Choroid plexus epithelial cell (primary cell): ENCODE results near the gene NOXA1.
"Not testable (repeated sequence)": the region's sequence is repeated elsewhere in the genome, so short reads cannot be mapped to it uniquely, and the experiment has no call there.

Source experiments
- DNase-seq: peaks from one replicate; pipeline ENCODE4 v3.0.0-alpha.2; 2010; ENCODE audit warnings: low read depth
- H3K4me3 ChIP-seq: 2 replicates; pipeline ENCODE4 v1.5.1; 2011; ENCODE audit warnings: low read depth, mild to moderate bottlenecking, control low read depth, low read length, moderate library complexity
- TF ChIP-seq, protein P1 (sequence below): conservative IDR thresholded peaks from 2 replicates; pipeline ENCODE4 v1.5.1; 2011; ENCODE audit warnings: low read depth, mild to moderate bottlenecking, control low read depth, inconsistent platforms, low read length, moderate library complexity

The NOXA1 gene

DNA sequence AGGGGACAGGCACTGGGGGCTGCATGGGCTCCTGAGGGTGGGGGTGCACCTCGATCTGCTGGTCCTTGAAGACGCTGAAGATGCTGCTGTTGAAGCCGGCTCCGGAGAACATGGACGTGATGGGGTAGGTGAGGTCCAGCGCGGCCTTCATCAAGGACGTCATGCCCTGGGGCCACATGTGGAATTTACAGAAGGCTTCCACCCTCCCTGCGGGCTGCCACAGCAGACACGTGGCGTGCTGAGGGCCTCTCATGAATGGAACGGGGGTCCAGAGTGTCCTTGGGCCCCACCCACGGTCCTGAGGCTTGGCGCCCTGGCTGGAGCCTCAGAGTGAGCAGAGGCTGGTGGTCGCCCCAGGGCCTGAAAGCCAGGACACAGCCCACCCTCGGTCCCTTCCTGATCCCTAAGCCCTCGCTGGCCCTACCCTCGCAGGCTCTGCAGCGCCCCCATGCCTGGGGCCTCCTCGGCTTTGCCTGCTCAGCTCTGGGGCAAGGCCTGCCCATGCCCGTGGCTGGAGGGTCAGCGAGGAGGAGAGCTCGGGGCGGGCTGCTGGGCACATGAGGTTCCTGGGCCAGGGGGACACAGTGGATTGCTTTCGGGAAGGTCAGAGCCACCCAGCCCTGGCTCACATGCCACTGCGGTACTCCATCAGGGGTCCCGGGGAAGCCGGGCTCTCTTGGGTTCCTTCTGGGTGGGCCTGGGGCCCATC, 41.3 kb downstream of the NOXA1 start:
- no peak overlapping the region for H3K4me3 ChIP-seq
- DNase-seq = no peak
- TF ChIP-seq, protein P1, sequence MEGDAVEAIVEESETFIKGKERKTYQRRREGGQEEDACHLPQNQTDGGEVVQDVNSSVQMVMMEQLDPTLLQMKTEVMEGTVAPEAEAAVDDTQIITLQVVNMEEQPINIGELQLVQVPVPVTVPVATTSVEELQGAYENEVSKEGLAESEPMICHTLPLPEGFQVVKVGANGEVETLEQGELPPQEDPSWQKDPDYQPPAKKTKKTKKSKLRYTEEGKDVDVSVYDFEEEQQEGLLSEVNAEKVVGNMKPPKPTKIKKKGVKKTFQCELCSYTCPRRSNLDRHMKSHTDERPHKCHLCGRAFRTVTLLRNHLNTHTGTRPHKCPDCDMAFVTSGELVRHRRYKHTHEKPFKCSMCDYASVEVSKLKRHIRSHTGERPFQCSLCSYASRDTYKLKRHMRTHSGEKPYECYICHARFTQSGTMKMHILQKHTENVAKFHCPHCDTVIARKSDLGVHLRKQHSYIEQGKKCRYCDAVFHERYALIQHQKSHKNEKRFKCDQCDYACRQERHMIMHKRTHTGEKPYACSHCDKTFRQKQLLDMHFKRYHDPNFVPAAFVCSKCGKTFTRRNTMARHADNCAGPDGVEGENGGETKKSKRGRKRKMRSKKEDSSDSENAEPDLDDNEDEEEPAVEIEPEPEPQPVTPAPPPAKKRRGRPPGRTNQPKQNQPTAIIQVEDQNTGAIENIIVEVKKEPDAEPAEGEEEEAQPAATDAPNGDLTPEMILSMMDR = no peak

DNA sequence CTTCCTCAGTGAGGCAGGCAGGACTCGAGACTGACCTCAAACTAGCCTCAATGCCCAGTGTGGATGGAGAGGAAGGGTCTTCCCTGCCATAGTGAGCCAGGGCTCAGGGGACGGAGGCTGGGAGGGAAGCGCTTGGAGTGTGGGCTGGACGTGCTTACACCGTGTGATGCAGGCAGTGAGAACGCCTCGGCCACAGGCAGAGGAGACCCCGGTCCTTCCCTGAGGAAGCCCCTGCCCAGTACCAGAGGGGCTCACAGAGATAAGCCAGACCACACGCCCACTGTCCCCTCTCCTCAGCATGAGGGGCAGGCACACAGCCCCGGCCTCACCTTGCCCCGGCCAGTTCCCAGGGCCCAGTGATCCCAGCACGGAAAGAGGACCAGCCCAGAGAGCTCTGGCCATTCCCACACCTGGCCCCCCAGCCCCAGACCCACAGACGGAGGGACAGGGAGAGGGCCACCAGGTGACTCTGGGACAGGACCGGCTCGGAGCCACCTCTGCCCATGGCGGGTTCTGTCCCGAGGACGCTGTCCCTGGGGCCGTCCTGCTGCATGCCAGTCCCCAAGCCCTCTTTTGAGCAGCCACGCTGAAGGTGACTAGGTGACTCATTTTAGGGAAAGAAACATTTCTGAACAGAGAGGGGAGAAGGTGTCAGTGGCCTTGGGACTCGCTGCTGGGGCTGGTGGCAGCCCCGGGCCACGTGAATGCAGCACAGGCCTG, 42.0 kb downstream of the NOXA1 start:
- H3K4me3 ChIP-seq = no peak overlapping the region
- no peak for DNase-seq
- TF ChIP-seq, protein P1 = no peak

DNA sequence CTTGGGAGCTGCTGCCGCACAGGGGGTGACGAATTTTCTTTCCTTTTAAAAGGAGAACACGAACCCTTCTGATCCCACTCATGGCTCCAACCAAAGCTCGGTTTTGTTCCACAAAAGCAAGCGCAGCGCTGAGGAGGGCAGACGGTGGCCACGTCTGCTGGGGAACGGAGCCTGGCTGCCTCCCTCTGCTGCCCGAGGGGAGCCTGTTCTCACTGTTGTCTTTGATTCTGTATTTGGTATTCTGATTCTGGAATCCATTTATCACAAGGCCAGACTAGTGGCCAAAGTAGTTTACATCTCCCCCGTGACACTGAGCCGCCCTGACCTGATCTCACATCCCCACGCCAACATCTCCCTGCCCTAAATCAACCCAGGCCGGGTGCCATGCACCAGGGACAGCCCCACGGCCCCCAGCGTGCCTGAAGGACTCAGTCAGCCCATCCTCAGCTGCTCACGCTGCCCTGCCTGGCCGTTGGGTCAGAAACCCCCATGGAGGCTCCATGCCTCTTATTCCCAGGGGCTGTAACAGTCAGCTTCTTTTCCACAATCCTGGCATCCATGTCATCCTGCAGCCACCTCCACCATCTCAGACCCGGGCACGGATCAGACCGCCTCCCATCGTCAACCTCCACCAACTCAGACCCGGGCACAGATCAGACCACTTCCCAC, 42.7 kb downstream of the NOXA1 start:
- TF ChIP-seq, protein P1 = no peak
- H3K4me3 ChIP-seq = no peak overlapping the region
- no peak for DNase-seq

DNA sequence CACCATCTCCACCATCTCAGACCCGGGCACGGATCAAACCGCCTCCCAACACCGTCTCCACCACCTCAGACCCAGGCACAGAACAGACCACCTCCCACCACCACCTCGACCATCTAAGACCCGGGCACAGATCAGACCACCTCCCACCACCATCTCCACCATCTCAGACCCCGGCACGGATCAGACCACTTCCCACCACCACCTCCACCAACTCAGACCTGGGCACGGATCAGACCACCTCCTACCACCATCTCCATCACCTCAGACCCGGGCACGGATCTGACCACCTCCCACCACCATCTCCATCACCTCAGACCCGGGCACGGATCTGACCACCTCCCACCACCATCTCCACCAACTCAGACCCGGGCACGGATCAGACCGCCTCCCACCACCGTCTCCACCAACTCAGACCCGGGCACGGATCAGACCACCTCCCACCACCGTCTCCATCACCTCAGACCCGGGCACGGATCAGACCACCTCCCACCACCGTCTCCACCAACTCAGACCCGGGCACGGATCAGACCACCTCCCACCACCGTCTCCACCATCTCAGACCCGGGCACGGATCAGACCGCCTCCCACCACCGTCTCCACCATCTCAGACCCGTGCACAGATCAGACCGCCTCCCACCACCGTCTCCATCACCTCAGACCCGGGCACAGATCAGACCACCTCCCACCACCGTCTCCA, 43.3 kb downstream of the NOXA1 start:
- not testable (repeated sequence) for H3K4me3 ChIP-seq, DNase-seq

DNA sequence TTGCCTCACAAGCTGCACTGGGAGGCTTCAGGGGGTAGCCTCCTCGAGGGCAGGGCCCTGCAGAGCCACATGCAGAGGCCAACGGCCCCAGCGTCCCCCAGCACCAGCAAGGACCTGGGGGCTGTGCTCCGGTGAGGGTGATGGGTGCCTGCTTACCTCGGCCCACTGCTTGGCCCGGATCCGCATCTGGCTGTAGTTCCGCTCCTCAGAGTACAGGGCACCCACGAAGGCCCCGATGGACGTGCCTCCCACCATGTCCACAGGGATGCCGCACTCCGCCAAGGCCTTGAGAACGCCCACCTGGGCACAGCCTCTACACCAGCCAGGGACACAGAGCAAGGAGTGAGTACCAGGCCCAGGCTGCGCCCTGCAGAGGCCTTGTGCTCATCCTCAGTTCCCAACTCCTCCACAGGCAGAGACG, 44.0 kb downstream of the NOXA1 start:
- TF ChIP-seq, protein P1 = no peak

DNA sequence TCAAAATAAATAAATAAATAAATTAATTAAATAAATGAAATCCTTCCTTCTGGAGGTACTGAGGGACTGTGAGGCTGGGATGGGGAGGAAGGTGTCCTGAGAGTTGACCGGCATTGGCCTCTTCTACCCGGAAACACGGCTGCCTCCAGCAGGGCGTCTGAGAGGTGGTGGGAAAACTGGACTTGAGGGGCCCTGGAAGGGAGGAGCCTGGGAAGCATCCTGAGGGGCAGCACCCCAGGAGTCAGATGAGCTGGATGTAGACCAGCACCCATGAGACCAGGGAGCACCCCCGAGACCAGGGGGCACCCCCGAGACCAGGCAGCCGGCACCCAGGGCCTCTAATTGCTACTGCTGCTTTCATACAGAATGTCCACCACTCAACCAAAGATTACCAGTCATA, 44.7 kb downstream of the NOXA1 start:
- no peak overlapping the region for H3K4me3 ChIP-seq
- TF ChIP-seq, protein P1 = no peak
- DNase-seq = no peak

More for the DNA sequence above, 44.0 kb downstream of the NOXA1 start:
- no peak for DNase-seq
- H3K4me3 ChIP-seq = no peak overlapping the region

DNA sequence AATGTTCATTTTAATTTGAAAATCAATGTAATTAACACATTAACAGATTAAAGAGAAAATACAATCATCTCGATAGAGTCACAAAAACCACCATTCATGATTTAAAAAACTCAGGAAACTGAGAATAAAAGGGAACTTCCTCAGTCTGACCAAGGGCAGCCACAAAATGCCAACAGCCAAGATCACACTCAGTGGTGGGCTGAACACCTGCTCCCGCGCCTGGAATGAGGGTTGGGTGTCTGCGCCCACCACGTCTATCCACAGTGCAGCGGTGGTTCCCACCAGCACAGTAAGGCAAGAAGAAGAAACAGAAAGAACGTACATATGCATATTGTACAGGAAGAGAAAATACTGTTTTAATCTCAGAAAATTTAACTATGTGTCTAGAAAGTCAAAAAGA, 47.6 kb downstream of the NOXA1 start:
- TF ChIP-seq, protein P1 = no peak
- no peak for DNase-seq
- no peak overlapping the region for H3K4me3 ChIP-seq
